TTC549 (cell line): ENCODE results near the gene MTHFD2L.

Experiments
- FAIRE-seq: peaks from 2 replicates; lab custom pipeline; 2012; peaks lifted over from hg19 to GRCh38; lab: Jason Lieb, UNC

MTHFD2L gene

GRCh38 chr4:74132944-74133343 is 25.0 kb upstream of the MTHFD2L start:
- no peak for FAIRE-seq

- FAIRE-seq: peak; percentile 53
These were observed 24.0 kb upstream of the MTHFD2L start for GRCh38 chr4:74133786-74134499.

- FAIRE-seq: no peak
These were observed 23.4 kb upstream of the MTHFD2L start for GRCh38 chr4:74134500-74134852.

GRCh38 chr4:74146581-74147129 is 11.3 kb upstream of the MTHFD2L start:
- no peak for FAIRE-seq

GRCh38 chr4:74148205-74148604 is 9.7 kb upstream of the MTHFD2L start:
- FAIRE-seq: no peak

- FAIRE-seq: no peak
These were observed 5.1 kb upstream of the MTHFD2L start for GRCh38 chr4:74152836-74153235.

GRCh38 chr4:74156521-74156920 is 1.4 kb upstream of the MTHFD2L start:
- FAIRE-seq: no peak

- no peak for FAIRE-seq
These were observed 764 bp upstream of the MTHFD2L start for GRCh38 chr4:74157154-74157553.

GRCh38 chr4:74158466-74159142 is 686 bp downstream of the MTHFD2L start:
- no peak for FAIRE-seq

GRCh38 chr4:74159143-74159709 is 1.3 kb downstream of the MTHFD2L start:
- FAIRE-seq: no peak

- no peak for FAIRE-seq
These were observed 3.9 kb downstream of the MTHFD2L start for GRCh38 chr4:74161666-74162450.

- FAIRE-seq: no peak
These were observed 8.2 kb downstream of the MTHFD2L start for GRCh38 chr4:74166135-74166534.

- FAIRE-seq: no peak
These were observed 8.9 kb downstream of the MTHFD2L start for GRCh38 chr4:74166818-74167217.

- no peak for FAIRE-seq
These were observed 9.7 kb downstream of the MTHFD2L start for GRCh38 chr4:74167585-74167984.

- no peak for FAIRE-seq
These were observed 10.9 kb downstream of the MTHFD2L start for GRCh38 chr4:74168841-74169240.

GRCh38 chr4:74173321-74173720 is 15.4 kb downstream of the MTHFD2L start:
- FAIRE-seq: no peak

- FAIRE-seq: no peak
These were observed 16.5 kb downstream of the MTHFD2L start for GRCh38 chr4:74174421-74174820.

GRCh38 chr4:74174941-74175340 is 17.0 kb downstream of the MTHFD2L start:
- FAIRE-seq: no peak

- no peak for FAIRE-seq
These were observed 17.5 kb downstream of the MTHFD2L start for GRCh38 chr4:74175379-74175778.

- FAIRE-seq: no peak
These were observed 20.9 kb downstream of the MTHFD2L start for GRCh38 chr4:74178798-74179197.

GRCh38 chr4:74181219-74181618 is 23.3 kb downstream of the MTHFD2L start:
- no peak for FAIRE-seq

GRCh38 chr4:74188912-74189311 is 31.0 kb downstream of the MTHFD2L start:
- FAIRE-seq: no peak
